Hematopoietic multipotent progenitor cell treated with erythropoietin and hydrocortisone succinate and interleukin-3 and kit ligand, for 4 days (in vitro differentiated cells): ENCODE results near the gene NDUFS7.

ENCODE experiments used
- DNase-seq: peaks from one replicate; pipeline ENCODE4 v3.0.0-alpha.2; 2015

Gene NDUFS7

DNA sequence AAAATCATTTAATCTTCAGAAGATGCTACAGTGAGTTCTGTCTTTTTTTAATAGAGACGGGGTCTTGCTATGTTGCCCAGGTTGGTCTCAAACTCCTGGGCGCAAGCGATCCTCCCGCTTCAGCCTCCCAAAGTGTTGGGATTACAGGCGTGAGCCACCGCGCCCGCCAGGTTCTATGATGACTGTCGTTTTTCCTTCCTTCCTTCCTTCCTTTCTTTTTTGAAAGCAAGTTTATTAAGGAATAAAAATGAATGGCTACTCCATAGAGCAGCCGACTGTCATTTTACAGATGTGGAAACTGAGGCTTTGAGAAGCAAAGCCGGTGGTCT is 18.1 kb downstream of the NDUFS7 start:
- no peak for DNase-seq

DNA sequence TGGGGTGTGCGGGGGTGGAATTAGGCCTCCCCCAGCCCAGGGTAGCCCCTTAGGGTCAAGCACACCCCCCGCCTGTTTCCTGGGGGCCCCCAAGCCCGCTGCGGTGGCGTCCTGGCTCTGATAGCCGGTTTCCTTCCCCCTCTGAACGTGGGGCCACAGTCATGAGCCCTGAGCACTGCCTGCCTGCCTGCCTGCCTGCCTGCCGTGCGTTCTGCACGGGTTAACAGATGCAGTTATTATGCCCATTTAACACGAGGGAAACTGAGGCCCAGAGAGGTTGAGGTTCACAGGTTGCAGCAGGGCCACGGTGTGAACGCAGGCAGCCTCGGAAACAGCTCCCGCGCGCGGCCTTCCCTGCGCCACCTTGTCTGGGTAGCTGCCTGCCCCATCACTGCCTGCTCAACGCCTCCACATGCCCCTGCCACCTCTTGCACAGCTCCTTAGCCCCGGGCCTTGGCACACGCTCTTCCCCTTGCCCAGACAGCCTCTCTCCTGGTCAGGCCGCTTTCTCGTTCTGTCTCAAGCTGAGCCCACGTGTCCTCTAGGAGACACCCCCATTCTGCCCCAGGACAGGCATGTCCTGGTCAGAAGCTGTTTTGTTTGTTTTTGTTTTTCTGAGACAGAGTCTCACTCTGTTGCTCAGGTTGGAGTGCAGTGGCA is 18.8 kb downstream of the NDUFS7 start:
- peak; percentile 57 for DNase-seq

DNA sequence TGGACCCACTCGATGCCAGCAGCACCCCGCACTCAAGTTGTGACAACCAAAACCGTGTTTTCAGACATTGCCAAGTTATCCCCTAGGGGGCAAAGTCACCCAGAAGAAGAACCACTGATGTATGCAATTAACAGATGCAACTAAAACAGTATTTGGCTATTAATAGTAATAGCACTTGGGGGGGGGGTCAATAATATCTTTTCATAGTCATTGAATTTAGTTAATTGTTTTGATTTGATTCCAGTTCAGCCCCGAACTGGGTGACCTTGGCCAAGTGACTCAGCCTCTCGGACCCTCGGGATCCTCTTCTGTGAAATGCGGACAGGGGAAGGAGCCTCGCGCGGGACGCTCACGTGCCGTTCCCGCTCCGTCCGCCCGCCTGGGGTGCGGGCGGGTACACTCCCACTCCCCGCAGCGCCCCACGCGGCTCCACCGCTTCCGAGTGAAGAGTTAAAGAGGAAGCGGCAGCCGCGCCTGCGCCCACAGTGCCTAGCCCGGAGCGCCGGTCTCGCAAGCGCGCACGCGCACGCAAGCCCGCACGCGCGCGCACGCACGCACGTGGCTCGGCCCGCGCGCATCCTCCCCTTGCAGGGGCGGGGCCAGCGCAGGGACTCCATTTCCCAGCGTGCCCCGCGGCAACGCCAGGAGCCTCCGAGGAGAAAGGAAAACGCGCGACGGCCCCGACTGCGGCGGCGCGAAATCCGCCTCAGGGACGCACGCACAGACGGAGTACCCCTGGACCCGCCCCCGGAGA is 23.2 kb downstream of the NDUFS7 start:
- peak; percentile 99 for DNase-seq

DNA sequence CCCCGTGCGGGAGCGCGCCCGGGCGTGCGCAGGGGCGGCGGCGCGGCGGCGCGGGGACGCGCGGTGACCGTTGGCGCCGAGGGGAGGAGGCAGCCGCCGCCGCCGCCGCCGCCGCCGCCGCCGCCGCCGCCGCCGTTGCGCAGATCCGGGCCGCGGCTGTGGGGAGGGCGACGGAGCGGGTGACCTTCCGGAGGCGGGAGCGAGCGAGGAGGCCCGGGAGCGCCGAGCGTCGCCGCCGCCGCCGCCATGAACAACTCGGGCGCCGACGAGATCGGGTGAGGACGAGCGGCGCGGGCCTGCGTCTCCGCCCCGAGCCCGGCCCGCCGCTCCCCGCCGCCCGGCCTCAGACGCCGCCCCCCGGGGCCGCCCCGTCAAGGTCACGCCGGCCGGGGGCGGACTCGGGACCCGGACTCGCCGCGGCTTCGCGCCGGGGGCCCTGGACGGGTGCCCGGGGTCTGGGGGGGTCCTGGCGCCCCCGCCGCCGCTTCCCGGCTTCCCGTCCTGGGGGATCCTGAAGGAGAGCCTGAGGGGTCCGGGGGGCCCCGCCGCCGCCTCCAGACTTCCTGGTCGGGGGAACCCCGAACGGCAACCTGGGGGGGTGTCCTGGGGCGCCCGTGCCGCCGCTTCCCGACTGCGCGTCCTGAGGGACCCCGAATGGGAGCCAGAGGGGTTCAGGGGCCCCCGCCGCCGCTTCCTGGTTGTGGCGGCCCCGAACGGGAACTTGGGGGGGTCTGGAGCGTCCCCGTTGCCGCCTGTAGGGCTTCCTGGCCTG is 24.0 kb downstream of the NDUFS7 start, which contains the start of gene DAZAP1:
DAZAP1 (plus strand) TSS at position 59 of the 772 bp plus-strand sequence; CDS start at position 247, 188 bp downstream.
- DNase-seq, result peak; percentile 42

DNA sequence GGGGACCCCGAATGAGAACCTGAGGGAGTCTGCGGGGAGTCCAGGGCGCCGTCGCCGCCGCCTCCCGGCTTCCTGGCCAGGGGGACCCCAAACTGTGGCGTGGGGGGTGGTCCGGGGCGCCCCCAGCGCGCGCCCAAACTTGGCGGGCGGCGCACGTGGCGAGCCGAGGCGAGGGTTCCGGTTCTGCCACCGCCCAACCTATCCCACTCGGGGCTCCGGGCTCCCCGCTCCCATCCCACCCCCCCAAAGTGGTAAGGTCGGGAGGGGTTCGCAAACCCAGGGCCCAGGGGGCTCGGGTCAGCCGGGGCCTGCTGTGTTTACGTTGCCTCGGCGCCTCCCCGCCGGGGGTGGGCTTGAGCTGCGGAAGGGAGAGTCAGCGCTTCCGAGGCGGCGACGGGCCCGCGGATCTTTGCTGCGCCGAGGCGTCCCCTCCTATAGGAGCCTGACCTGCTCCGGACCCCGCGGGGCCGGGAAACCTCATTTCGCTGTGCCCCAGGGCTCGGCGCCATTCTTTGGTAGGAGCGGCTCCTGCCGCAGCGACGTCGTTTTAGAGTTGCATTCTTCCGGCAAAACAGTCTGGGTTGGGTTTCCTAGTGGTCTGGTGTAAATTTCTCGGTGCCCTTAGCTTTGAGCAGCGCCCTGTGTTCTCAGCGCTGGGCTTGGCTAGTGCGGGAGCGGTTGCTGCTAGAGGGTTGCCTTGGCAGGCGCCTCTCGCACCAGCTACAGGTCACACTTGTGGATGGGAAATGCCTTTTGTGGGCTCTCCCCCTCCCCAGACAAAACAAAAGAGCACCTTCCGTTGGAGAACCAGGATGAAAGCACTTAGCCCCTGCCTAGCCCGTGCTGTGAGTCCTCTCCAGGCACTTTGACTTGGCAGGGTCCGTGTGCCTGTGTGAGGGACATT is 24.8 kb downstream of the NDUFS7 start:
- DNase-seq, result peak; percentile 76

DNA sequence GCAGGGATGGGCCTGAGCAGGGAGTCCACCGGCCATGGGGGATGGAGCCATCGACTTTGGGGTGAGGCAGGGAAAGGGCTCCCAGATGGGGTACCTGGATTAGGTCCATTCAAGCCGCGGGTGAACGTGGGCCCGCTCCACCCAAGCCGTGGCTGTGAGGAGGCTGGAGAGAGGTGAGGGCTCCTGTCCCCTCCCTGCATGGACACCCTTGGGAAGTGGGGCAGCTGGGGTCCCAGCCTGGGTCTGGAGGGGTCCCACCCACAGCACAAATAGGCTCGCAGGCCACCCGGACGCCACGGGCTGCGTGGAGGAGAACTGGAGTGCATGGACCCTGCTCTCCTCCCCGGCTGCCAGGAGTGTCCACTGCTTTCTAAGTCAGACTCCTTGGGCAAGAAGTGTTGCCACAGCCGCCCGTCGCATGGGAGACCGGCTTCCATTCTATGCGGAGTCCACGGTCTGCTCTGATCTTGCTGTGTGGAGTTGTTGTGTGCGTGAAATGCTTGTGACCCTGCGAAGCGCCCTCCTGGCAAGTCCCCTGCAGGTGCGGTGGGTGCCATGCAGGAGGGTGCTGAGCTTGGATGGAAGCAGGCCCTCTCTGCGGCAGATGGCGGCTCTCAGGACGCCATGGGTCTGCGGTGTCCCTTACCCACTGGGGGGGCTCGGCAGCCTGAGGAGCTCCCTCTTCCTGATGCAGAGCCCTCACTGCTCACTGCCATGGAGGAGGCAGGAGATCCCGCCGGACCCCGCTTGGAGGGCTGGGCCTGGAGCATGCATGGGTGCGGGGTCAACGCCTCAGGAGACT is 25.7 kb downstream of the NDUFS7 start:
- no peak for DNase-seq

DNA sequence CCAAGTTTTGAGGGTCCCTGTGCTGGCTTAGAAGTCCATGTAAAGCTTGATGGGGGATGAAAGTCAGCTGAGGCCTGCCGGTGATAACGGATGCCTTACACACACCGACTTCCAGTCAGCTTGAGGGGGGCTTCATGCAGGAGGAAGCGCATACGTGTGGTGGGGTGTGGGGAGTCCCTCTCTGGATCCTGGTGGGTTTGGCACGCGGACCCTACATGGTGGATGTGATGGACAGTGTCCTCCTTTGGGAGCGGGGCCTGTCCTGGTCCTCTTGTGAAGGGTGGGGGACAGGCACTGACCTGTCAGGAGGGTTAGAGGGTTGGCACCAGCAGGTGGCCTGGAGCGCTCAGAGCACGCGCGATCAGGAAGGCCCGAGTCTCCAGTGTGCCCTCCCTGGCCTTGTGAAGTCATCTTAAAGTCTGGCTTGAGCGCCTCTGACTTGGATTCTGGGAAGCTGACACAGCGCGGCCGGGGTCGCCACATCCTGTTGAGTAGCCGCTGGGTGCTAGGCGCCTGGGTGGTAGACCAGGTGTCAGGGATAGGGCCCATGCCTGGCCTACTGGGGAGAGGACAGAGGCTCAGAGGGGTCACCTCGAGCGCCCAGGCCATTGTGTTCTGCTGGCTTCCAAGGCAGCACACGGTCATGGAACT is 26.6 kb downstream of the NDUFS7 start:
- peak; percentile 39 for DNase-seq

DNA sequence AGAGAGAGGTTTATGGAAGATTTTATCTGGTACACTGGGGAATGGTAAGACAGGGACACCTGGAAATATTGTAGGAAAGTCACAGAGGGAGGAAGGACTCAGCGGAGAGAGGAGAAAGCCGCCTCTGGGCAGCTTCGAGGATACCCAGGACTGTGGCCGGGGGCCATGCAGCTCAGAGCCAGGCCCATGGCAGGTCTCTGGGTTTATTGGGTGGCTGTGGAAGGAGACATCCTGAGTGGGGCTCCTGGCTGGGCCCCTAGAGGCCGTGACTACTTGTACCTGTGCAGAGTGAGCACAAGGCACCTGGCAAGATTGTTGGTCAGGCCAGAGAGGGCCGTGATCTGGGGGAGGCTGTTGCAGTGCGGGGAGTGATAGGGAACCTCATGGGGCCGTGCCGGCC is 27.1 kb downstream of the NDUFS7 start:
- DNase-seq, result no peak

DNA sequence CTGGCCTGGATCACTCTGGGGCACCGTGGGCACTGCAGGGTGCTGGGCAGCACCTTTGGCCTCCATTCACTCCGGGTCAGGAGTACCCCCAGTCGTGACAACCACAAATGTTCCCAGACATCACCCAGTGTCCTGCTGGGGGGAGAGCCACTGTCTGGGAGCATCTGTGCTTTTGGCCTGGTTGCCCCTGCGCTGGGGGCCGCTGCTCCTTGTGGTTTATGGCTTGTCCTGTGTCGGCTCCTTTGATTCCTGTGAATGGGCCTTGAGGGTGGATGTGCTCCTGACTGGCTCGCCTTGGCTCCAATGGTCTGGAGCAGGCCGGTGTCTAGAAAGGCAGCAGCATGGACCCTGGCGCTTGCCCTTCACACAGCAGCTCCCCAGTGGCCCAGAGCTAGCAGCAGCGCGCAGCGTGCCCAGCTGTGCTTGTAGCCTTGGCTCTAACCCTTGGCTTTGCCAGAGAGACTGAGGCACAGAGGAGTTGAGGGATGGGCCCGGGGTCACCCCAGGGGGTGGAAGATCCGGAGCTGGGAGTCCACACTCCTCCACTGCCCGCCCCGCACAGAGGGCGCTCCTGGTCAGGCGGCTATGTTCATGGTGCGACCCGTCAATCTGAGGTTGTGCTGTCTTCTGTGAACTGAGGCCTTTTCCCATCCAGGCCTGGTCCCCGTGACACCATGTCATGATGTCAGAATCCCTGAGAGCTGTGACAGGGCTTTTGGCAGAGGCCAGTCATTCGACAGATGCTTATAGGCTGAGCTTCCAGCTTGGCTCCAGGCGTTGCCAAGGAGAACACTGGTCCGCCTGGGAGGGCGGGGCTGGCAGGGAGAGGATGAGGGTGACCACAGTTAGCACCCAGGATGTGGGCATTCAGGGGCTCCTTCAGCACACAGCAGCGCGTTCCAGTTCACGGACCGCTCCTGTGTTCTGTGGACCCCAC is 27.8 kb downstream of the NDUFS7 start:
- peak; percentile 38 for DNase-seq

DNA sequence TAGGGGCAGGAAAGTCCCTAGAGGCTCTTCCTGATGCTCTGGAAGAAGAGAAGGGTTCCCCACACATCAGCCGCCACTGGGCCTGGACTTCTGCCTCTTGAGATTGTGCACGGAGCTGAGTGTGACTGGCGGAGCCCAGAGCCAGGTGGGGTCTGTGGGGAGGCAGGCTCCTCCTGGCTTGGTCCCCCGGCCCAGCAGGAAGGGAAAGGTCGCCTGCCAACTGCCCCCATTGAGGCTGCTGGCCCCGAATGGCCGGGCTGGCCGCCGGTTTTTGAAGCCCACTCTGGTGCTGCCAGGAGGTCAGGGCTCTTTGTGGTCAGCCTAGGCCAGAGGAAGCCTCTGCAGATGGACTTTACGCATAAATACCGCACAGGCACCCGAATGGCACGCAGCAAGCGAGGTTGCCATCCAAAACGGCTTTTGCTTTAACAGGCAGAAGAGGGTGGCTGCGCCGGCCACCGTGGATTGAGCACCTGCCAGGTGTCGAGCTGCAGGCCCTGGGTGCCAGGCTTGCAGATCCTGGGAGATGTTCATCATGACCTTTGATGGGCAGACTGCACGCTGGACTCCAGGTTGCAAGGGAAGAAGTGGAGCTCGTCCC is 28.7 kb downstream of the NDUFS7 start:
- no peak for DNase-seq

DNA sequence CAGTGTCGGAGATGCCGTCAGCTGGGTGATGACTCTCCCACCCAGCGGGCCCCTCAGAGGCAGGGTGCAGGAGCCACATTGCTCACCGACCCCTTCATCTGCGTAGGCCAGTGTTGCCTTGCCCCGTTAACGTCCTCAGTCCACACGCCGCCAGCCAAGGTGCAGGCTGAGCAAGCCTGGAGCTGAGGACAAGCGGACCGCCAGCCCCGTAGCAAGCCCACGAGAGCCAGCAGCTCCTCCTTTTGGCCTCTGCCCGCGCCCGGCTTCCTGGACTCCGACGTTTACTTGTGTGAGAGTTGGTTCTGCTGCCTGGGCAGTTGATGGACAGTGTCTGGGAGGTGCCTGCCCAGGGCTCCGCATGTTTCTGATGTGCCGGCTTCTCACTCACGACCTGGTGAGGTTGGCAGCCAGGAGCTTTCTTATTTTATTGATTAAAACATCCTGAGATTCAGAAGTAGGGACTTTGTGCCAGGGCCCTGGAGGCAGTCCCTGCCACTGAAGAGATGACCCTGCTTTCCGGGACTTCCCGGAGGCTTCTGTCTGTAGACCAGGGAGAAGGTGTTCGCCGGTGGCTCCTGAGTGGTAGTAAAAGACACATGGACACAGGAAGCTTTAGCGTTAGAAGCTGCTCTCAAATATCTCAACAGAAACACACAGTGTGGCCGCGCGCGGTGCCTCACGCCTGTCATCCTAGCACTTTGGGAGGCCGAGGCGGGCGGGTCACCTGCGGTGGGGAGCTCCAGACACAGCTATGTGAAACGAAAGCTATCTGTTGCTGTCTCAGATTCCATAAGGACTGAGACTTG is 29.5 kb downstream of the NDUFS7 start:
- DNase-seq, result no peak

DNA sequence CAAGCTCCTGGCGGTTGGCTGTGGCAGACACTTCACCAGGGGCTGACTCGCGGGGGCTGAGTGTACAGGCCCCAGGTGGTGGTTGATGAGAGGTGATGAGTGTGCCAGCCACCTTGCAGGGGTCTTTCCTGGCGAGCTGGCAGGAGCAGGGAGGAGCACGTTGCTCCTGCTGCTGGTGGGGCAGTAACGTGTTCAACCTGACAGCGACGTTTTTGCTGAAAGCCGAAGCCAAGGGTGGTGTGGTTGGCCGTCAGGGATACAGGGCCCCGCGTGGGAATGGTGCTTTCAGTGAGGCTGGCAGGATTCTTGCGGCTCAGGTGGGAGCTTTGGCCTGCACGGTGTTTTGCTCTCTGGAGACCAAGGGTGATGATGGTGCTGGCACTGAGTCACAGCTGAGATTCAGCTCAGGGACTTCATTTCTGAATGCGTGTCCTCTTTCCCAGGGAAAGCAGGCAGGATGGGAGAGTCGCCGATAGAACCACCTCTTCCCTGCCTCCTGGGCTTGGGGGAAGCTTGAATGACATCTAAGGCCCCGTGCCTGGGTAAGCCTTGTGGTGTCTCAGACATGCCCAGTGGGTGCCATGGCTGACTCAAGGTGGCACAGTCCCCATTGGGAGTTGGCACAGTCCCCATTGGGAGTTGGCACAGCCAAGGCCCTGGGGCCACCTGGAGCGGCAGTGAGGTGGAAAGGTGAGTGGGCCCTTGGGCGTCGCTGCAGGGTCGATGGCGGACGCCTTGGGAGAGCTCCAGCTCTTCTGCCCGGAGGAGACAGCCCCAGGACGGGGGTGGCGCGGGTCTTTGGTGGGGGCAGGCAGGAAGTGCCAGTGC is 32.5 kb downstream of the NDUFS7 start:
- no peak for DNase-seq

DNA sequence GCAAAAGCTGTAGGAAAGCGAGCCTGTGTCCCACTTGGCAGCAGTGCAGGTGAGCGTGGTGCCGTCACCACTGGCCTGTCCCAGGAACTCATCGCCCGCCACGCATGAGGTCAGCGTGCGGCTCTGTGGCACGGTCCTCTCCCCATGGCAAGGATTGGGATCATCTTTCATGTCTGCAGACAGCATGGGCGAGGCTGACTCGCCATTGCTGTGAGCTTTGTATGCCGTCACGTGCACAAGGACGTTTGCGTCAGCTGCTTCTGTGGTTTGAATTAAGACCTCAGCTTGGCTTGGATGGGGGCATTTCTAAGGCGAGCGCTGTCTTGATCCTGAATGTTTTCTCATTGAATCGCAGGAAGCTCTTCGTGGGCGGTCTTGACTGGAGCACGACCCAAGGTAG is 33.4 kb downstream of the NDUFS7 start:
- no peak for DNase-seq

DNA sequence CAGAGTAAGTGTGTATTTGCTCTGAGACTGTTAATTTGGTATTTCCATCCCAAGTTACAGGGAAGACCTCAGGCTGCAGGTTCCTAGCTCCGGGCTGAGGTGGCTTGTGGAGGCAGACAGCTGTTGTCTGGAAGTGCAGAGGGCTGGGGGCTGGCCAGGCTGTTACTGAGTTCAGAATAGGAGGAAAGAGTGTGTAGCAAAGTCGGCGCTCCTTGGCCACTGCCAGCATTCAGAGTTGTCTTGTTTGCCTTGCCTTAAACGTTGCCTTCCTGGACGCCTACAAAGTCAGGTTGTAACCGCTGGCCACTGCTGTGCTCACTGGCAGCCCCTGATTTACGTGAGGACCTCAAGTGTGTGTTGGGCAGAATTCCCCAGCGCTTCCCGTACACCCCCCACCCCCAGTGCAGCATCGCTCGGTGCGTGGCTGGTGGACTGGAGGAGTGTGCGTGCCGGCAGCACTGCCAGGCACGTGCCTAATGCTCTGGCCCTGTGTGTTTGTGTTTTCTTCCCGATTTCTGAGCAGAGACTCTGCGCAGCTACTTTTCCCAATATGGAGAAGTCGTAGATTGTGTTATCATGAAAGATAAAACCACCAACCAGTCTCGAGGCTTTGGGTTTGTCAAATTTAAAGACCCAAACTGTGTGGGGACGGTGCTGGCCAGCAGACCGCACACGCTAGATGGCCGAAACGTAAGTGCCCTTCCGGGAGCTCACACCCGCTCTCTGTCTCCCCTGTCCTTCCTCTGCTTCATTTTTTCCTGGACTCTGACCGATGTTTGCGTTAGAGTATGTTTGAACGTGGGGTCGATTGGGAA is 34.2 kb downstream of the NDUFS7 start:
- DNase-seq, result no peak

DNA sequence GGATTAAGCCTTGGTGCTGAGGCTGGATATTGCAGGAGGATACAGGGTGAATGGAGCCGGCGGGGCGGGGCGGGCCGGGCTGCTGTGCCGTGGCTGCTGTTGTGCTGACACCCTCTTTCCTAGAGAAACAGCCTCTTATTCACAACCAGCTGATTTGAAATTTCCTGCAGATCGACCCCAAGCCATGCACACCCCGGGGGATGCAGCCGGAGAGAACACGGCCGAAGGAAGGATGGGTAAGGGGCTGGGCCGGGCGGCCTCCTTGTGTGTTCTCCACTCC is 34.7 kb downstream of the NDUFS7 start:
- DNase-seq, result no peak

DNA sequence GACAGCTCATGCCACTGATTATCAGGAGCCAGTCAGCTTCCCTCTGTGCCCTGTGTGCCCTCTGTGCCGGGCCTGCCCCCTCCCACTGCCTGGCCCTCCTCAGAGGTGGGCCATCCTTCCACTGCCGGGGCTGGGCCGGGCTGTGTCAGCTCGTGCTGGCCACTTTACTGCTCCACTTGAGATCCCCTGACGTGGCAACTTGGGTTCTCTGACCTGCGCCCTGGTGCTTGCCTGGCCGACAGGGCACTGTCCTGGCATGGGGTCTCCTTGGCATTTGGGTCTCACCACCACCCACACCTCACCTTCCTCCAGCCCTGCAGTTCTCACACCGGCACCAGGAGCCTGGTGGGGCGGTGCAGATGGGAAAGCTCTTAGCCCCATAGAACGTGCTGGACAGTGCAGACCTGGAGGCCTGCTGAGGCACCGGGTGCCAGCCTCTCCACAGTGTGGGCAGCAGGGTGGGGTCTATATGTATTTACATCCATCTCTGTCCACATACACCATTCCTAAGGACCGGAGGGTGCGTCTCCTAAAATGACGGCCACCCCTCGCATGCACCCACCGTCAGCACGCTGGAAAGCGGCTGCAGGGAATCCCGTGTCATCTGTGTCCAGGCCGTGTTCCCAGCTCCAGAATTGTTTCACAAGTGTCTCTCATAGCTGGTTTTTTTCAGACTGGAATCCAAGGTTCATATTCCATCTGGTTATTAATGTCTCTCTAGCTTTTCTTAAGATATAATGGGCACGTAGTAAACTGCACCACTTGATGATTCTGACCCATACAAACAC is 35.4 kb downstream of the NDUFS7 start:
- no peak for DNase-seq
